Measurements from ENCODE around the gene GGA3.
"Not testable (repeated sequence)": the region's sequence is repeated elsewhere in the genome, so short reads cannot be mapped to it uniquely, and the experiment has no call there.

GGA3 gene

GRCh38 chr17:75209061-75209460 is 52.3 kb downstream of the GGA3 start:
- no peak for DNase-seq (ENCODE audit: low spot score)

- DNase-seq (ENCODE audit: low spot score) = no peak
Measured at GRCh38 chr17:75208161-75208560, 53.2 kb downstream of the GGA3 start.

GRCh38 chr17:75207760-75208159 is 53.6 kb downstream of the GGA3 start:
- no peak for DNase-seq (ENCODE audit: low spot score)

- not testable (repeated sequence) for DNase-seq (ENCODE audit: low spot score)
Measured at GRCh38 chr17:75207050-75207407, 54.4 kb downstream of the GGA3 start.

- DNase-seq (ENCODE audit: low spot score) = peak; percentile 23
Measured at GRCh38 chr17:75205793-75206163, 55.6 kb downstream of the GGA3 start.

- DNase-seq (ENCODE audit: low spot score) = peak; percentile 90
Measured at GRCh38 chr17:75205037-75205792, 56.2 kb downstream of the GGA3 start, which contains the start of gene NUP85. TSS of gene NUP85 (plus strand) at chr17:75205679. CDS start at chr17:75205762, 83 bp downstream.

GRCh38 chr17:75199886-75200618 is 61.4 kb downstream of the GGA3 start:
- no peak for DNase-seq (ENCODE audit: low spot score)

GRCh38 chr17:75194879-75195278 is 66.5 kb downstream of the GGA3 start:
- DNase-seq (ENCODE audit: low spot score) = no peak

GRCh38 chr17:75191584-75191983 is 69.8 kb downstream of the GGA3 start:
- no peak for DNase-seq (ENCODE audit: low spot score)

- no peak for DNase-seq (ENCODE audit: low spot score)
Measured at GRCh38 chr17:75188614-75189013, 72.8 kb downstream of the GGA3 start.

Measured in NAMALWA (cell line).